GM18520 (cell line): ENCODE results near the gene RUNX2.
A peak's percentile ranks its signal among the peaks of the same experiment; 100 is the strongest.

Experiments
- ATAC-seq: cut with Tn5 transposase; IDR thresholded peaks from one replicate; pipeline ENCODE4 v1.9.1; 2021; ENCODE audit not compliant: unreplicated experiment

The RUNX2 gene

GRCh38 chr6:45689926-45690615 lies 361.9 kb downstream of the RUNX2 start:
- no peak for ATAC-seq

GRCh38 chr6:45690846-45691245 lies 362.7 kb downstream of the RUNX2 start:
- ATAC-seq = no peak

GRCh38 chr6:45691426-45691825 lies 363.3 kb downstream of the RUNX2 start:
- ATAC-seq = no peak

GRCh38 chr6:45692021-45692420 lies 363.9 kb downstream of the RUNX2 start:
- ATAC-seq = no peak

- ATAC-seq = no peak
Measured at GRCh38 chr6:45696738-45697137, 368.6 kb downstream of the RUNX2 start.

- no peak for ATAC-seq
Measured at GRCh38 chr6:45697605-45698004, 369.5 kb downstream of the RUNX2 start.

- no peak for ATAC-seq
Measured at GRCh38 chr6:45698046-45698445, 369.9 kb downstream of the RUNX2 start.

- ATAC-seq = no peak
Measured at GRCh38 chr6:45699663-45700062, 371.5 kb downstream of the RUNX2 start.

GRCh38 chr6:45702849-45703739 lies 375.0 kb downstream of the RUNX2 start:
- ATAC-seq = no peak

- ATAC-seq = no peak
Measured at GRCh38 chr6:45704056-45704800, 376.1 kb downstream of the RUNX2 start.

GRCh38 chr6:45705137-45705855 lies 377.2 kb downstream of the RUNX2 start:
- no peak for ATAC-seq

GRCh38 chr6:45706319-45706718 lies 378.2 kb downstream of the RUNX2 start:
- no peak for ATAC-seq

- no peak for ATAC-seq
Measured at GRCh38 chr6:45707176-45707575, 379.0 kb downstream of the RUNX2 start.

GRCh38 chr6:45709781-45710220 lies 381.7 kb downstream of the RUNX2 start:
- peak; percentile 52 for ATAC-seq

- peak; percentile 56 for ATAC-seq
Measured at GRCh38 chr6:45710304-45710821, 382.2 kb downstream of the RUNX2 start.

- ATAC-seq = no peak
Measured at GRCh38 chr6:45712076-45712475, 383.9 kb downstream of the RUNX2 start.

- ATAC-seq = no peak
Measured at GRCh38 chr6:45712786-45713185, 384.7 kb downstream of the RUNX2 start.
